AG09309 (cell line): ENCODE measurements around the gene TAF11L10.
"Not testable (repeated sequence)": the region's sequence is repeated elsewhere in the genome, so short reads cannot be mapped to it uniquely, and the experiment has no call there.

Experiments used
- DNase-seq: peaks from one replicate; pipeline ENCODE4 v3.0.0-alpha.2; 2010; ENCODE audit warnings: low read depth
- H3K4me3 ChIP-seq: 2 replicates; pipeline ENCODE4 v1.5.1; 2011; ENCODE audit warnings: mild to moderate bottlenecking, low read depth, low read length, moderate library complexity; ENCODE audit not compliant: control insufficient read depth
- TF ChIP-seq, protein P1 (sequence below): IDR thresholded peaks from 2 replicates; pipeline ENCODE4 v1.5.1; 2011; ENCODE audit warnings: mild to moderate bottlenecking, low read depth, low read length, inconsistent platforms; ENCODE audit not compliant: insufficient read depth, control insufficient read depth; ENCODE audit errors: missing control alignments

TAF11L10 gene

DNA sequence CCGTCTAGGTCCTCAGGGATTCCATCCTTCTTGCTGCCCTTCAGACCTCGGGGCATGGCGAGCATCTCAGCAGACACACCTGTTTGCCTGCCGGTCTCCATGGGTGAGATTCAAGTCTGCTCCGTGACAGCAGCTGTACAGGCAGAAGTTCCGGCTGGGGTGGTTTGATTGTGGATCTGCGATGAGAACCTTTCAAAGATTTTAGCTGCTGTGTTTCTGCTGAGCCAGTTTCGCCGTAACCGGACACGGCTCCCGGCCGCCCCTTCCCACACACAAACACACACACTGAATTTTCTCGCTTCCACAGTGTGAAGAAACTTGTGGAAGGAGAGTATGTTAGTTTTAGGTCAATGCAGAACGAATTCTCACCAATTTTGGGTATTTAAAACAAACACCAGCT, at the start of gene TAF11L10:
TSS of gene TAF11L10 (minus strand) at position 101 of the 400 bp plus-strand sequence.
- H3K4me3 ChIP-seq, DNase-seq: not testable (repeated sequence)

DNA sequence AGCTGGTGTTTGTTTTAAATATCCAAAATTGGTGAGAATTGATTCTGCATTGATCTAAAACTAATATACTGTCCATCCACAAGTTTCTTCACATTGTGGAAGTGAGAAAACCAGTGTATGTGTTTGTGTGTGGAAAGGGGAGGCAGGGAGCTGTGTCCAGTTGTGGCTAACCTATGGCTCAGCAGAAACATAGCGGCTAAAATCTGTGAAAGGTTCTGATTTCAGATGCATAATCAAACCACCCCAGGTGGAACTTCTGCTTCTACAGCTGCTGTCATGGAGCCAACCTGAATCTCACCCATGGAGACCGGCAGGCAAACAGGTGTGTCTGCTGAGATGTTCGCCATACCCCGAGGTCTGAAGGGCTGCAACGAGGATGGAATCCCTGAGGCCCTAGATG, 36.5 kb upstream of the TAF11L10 start, which contains the start of gene TAF11L14:
TSS of gene TAF11L14 (plus strand) at position 301 of the 400 bp plus-strand sequence.
- no peak within 1 kb of the TSS for H3K4me3 ChIP-seq
- TF ChIP-seq, protein P1, sequence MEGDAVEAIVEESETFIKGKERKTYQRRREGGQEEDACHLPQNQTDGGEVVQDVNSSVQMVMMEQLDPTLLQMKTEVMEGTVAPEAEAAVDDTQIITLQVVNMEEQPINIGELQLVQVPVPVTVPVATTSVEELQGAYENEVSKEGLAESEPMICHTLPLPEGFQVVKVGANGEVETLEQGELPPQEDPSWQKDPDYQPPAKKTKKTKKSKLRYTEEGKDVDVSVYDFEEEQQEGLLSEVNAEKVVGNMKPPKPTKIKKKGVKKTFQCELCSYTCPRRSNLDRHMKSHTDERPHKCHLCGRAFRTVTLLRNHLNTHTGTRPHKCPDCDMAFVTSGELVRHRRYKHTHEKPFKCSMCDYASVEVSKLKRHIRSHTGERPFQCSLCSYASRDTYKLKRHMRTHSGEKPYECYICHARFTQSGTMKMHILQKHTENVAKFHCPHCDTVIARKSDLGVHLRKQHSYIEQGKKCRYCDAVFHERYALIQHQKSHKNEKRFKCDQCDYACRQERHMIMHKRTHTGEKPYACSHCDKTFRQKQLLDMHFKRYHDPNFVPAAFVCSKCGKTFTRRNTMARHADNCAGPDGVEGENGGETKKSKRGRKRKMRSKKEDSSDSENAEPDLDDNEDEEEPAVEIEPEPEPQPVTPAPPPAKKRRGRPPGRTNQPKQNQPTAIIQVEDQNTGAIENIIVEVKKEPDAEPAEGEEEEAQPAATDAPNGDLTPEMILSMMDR = no peak
- no peak for DNase-seq

DNA sequence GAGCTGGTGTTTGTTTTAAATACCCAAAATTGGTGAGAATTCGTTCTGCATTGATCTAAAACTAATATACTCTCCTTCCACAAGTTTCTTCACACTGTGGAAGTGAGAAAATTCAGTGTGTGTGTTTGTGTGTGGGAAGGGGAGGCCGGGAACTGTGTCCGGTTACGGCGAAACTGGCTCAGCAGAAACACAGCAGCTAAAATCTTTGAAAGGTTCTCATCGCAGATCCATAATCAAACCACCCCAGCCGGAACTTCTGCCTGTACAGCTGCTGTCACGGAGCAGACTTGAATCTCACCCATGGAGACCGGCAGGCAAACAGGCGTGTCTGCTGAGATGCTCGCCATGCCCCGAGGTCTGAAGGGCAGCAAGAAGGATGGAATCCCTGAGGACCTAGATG, 34.2 kb upstream of the TAF11L10 start, which contains the start of gene TAF11L13:
TSS of gene TAF11L13 (plus strand) at position 301 of the 400 bp plus-strand sequence.
- H3K4me3 ChIP-seq, DNase-seq: not testable (repeated sequence)

DNA sequence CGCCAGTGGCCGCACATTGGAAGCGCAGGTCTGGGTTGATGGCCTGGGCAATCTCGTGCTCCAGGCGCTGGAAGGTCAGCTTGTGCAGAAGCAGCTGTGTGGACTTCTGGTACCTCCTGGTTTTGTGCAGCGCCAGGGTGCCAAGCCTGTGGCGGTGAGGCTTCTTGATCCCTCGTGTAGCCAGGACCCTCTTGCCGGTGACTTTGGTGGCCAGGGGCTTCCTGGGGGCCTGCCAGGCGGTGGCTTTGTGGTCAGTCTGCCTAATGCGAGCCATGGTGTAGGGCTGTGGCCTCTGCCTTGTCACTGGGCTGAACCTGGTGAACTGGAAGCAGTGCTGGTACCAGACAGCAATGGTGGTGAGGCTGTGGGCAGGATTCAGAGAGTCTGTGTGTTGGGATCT, 28.1 kb upstream of the TAF11L10 start:
- no peak for DNase-seq
- H3K4me3 ChIP-seq = no peak overlapping the region
- TF ChIP-seq, protein P1 = no peak

DNA sequence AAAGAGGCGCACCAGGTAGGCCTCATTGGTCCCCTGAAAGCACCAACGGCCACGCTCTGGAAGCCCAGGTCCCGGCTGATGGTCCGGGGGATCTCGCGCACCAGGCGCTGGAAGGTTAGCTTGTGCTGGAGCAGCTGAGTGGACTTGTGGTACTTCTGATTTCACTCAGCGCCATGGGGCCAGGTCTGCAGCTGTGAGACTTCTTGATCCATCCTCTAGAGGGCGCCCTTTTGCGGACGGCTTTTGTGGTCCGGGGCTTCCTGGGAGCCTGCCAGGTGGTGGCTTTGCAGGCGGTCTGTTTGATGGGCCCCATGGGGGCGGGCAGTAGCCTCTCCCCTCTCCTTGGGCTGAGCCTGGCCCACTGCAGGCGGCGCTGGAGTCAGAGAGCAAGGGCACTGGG, 23.0 kb upstream of the TAF11L10 start:
- no peak for DNase-seq
- TF ChIP-seq, protein P1 = no peak
- H3K4me3 ChIP-seq = no peak overlapping the region

DNA sequence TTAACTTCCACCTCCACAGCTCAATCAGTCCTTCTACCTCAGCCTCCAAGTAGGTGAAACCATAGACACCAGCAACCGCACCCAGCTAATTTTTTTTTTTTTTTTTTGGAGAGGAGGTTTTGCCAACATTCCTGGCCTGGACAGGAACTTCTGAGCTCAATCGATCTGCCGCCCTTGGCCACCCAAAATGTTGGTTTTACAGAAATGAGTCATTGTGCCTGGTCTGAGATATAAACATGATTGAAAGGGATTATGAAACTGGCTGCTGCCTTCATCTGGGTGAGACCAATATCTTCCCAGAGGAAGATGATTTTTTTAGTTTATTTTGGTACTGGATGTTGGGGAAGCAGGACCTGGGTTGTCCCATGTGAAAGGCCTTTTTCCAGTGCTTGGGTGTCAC, 21.7 kb upstream of the TAF11L10 start:
- TF ChIP-seq, protein P1 = no peak
- DNase-seq = no peak

DNA sequence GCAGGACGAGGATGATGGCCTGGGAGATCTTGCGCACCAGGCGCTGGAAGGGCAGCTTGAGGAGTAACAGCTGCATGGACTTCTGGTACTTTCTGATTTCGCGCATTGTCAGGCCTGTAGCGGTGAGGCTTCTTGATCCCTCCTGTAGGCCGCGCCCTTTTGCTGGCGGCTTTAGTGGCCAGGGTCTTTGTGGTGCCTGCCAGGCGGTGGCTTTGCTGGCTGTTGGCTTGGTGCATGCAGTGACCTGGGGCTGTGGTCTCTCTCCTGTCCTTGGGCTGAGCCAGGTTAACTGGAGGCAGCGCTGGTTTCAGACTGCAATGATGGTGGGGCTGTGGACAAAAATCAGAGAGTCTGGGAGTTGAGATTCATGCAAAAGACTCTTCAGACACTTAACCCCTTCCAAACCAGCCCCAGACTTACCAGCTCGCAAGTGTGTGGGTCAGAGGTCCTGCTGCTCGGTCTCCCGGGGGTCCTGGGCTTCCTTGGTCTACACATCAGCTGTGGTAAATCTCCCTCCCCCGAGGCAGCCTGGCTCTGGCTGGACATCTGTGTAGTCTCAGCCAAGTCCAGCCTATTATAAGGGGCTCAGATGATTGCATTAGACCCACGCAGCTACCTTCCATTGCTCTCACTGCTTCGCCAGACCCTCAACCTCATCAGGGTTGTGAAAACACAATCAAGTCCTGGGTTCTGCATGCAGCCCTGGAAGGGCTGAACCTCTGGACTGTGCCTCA, 17.4 kb upstream of the TAF11L10 start:
- DNase-seq = no peak
- no peak overlapping the region for H3K4me3 ChIP-seq
- TF ChIP-seq, protein P1 = no peak

More for the DNA sequence above, 21.7 kb upstream of the TAF11L10 start:
- H3K4me3 ChIP-seq = no peak overlapping the region

DNA sequence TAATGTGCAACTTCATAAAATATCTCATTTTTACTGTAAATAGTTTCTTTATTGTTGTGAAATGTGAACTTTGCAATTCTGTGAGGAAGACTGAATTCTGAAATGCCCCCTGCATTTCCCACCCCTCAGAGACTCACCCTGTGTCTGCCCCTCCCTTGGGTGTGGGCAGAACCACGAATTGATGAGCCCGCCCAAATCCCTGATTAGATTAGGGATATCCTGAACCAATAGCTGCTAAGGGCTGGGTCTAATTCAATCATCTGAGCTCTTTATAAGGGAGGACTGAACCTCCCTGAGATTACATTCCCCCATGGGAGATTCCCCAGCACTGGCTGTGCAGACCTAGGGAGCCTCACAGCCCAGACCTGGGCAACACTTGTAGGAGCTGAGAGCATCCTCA, 12.5 kb upstream of the TAF11L10 start, which contains the start of gene TAF11L12:
TSS of gene TAF11L12 (plus strand) at position 301 of the 400 bp plus-strand sequence.
- H3K4me3 ChIP-seq, DNase-seq: not testable (repeated sequence)

DNA sequence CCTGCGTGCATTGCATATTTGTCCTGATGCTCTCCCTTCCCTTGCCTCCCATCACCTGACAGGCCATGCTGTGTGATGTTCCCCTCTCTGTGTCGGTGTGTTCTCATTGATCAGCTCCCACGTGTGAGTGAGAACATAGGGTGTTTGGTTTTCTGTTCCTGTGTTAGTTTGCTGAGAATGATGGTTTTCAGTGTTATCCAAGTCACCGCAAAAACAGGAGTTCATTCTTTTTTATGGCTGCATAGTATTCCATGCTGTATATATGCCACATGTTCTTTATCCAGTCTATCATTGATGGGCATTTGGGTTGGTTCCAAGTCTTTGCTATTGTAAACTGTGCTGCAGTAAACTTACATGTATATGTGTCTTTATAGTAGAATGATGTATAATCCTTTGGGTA, 9.8 kb upstream of the TAF11L10 start:
- DNase-seq, H3K4me3 ChIP-seq: not testable (repeated sequence)
